K562 (cell line): ENCODE measurements around the gene PRDM1. TPM values are rescaled to one million over a fixed set of nuclear protein-coding genes. Genes with fewer than 3 reads are reported as not detected.
A peak's percentile ranks its signal among the peaks of the same experiment; 100 is the strongest.

Source experiments
- ARID1B ChIP-seq: fragments of 450-650 bp; IDR thresholded peaks from 2 replicates; pipeline ENCODE4 v1.6.1; 2016; ENCODE audit warnings: antibody characterized with exemption, mild to moderate bottlenecking, inconsistent platforms
- ATF3 ChIP-seq, 2 experiments: fragments of 450-650 bp in 1 of 2; sonication (generic) in 1 of 2; formaldehyde crosslinking in 1 of 2; IDR thresholded peaks in 1 of 2; conservative IDR thresholded peaks in 1 of 2; 2 replicates each; pipeline versions ENCODE4 v1.6.1 to v1.8.1; 2016 to 2023; ENCODE audit warnings: mild to moderate bottlenecking in 2 of 2, moderate library complexity in 2 of 2, inconsistent platforms in 1 of 2, missing genetic modification reagents in 1 of 2
- C11orf30 ChIP-seq: fragments of 450-650 bp; IDR thresholded peaks from 2 replicates; pipeline ENCODE4 v1.6.1; 2016; ENCODE audit warnings: low read depth, mild to moderate bottlenecking
- FOSL1 ChIP-seq: fragments of 200-800 bp; sonication (Bioruptor generic); conservative IDR thresholded peaks from 2 replicates; pipeline ENCODE4 v1.6.1; 2016; ENCODE audit warnings: missing genetic modification characterization, missing compliant biosample characterization
- GABPB2 ChIP-seq: fragments of 250-450 bp; sonication (Bioruptor Pico); conservative IDR thresholded peaks from 2 replicates; pipeline ENCODE4 v1.5.1; 2021; ENCODE audit warnings: mild to moderate bottlenecking
- HDAC2 ChIP-seq: fragments of 450-650 bp; IDR thresholded peaks from 2 replicates; pipeline ENCODE4 v1.6.1; 2016; ENCODE audit warnings: mild to moderate bottlenecking
- JUND ChIP-seq, 2 experiments: IDR thresholded peaks; 2 replicates in 1 of 2; 3 replicates in 1 of 2; pipeline ENCODE4 v1.6.1; 2011; ENCODE audit warnings: borderline replicate concordance in 2 of 2, low read depth in 2 of 2, low read length in 2 of 2, improper control_type of control experiment in 1 of 2, missing biosample characterization in 1 of 2, missing genetic modification characterization in 1 of 2, missing genetic modification reagents in 1 of 2
- MAFF ChIP-seq: IDR thresholded peaks from 2 replicates; pipeline ENCODE4 v1.6.1; 2012; ENCODE audit warnings: low read length, improper control_type of control experiment
- MAFG ChIP-seq: fragments of 450-650 bp; conservative IDR thresholded peaks from 2 replicates; pipeline ENCODE4 v1.6.1; 2016; ENCODE audit warnings: missing genetic modification characterization, missing compliant biosample characterization
- PBX2 ChIP-seq, 2 experiments: IDR thresholded peaks in 1 of 2; conservative IDR thresholded peaks in 1 of 2; 2 replicates each; pipeline ENCODE4 v1.6.1; 2016; ENCODE audit warnings: low read depth in 2 of 2, mild to moderate bottlenecking in 1 of 2, missing compliant biosample characterization in 1 of 2, missing genetic modification characterization in 1 of 2, moderate library complexity in 1 of 2
- PCBP2 ChIP-seq: fragments of 200-400 bp; formaldehyde crosslinking; IDR thresholded peaks from 2 replicates; pipeline ENCODE4 v1.6.1; 2018; ENCODE audit warnings: low read length, low read depth, mild to moderate bottlenecking, moderate library complexity; ENCODE audit not compliant: poor library complexity, severe bottlenecking
- PHTF2 ChIP-seq: fragments of 250-450 bp; sonication (Bioruptor Pico); IDR thresholded peaks from 2 replicates; pipeline ENCODE4 v1.5.0; 2021; ENCODE audit warnings: mild to moderate bottlenecking
- PKNOX1 ChIP-seq: fragments of 450-650 bp; IDR thresholded peaks from 2 replicates; pipeline ENCODE4 v1.6.1; 2016
- PML ChIP-seq: IDR thresholded peaks from 2 replicates; pipeline ENCODE4 v1.6.1; 2012; ENCODE audit warnings: low read length, inconsistent platforms
- SMAD1 ChIP-seq: fragments of 150-350 bp; IDR thresholded peaks from 2 replicates; pipeline ENCODE4 v1.6.1; 2014; ENCODE audit warnings: low read length, low read depth; ENCODE audit not compliant: partially characterized antibody
- SMARCA4 ChIP-seq: fragments of 450-650 bp; IDR thresholded peaks from 2 replicates; pipeline ENCODE4 v1.6.1; 2016
- SOX6 ChIP-seq: fragments of 450-650 bp; IDR thresholded peaks from 2 replicates; pipeline ENCODE4 v1.6.1; 2014; ENCODE audit warnings: mild to moderate bottlenecking
- SRSF7 ChIP-seq: fragments of 200-400 bp; formaldehyde crosslinking; optimal IDR thresholded peaks from 2 replicates; pipeline ENCODE3; 2017; ENCODE audit warnings: mild to moderate bottlenecking, low read depth, low read length
- ZNF134 ChIP-seq: fragments of 250-450 bp; sonication (Bioruptor Pico); conservative IDR thresholded peaks from 2 replicates; pipeline ENCODE4 v1.4.0; 2020
- ZNF316 ChIP-seq: fragments of 450-650 bp; IDR thresholded peaks from 2 replicates; pipeline ENCODE4 v1.6.1; 2016
- ZNF354B ChIP-seq: fragments of 250-450 bp; sonication (Bioruptor Pico); IDR thresholded peaks from 2 replicates; pipeline ENCODE4 v1.4.0; 2020
- ZNF507 ChIP-seq: conservative IDR thresholded peaks from 2 replicates; pipeline ENCODE4 v1.6.1; 2017; ENCODE audit warnings: missing genetic modification characterization, missing compliant biosample characterization
- polyA plus RNA-seq, 8 experiments: library from polyadenylated mRNA; depleted of rRNA in 4 of 8; stranded (reverse) in 5 of 8; unstranded in 3 of 8; fragments of >200 nt; fragmentation: Nextera tagmentation in 2 of 8; fragmentation: Illumina TruSeq in 1 of 8; extraction: Ambion mirVana in 2 of 8; extraction: Trizol in 1 of 8; gene quantifications; 2 replicates each; pipeline versions ENCODE4 v1.2.1 to v1.2.3, GENCODE V29; 2011 to 2014; ENCODE audit warnings: inconsistent platforms in 1 of 8, missing spikeins in 1 of 8
- total RNA-seq, 7 experiments: library from RNA; depleted of rRNA in 6 of 7; stranded (reverse); fragments of >200 nt in 6 of 7; fragmentation: Illumina TruSeq in 2 of 7; extraction: Trizol in 2 of 7; gene quantifications; 2 replicates each; pipeline versions ENCODE4 v1.2.1 to v1.2.3, GENCODE V29; 2011 to 2021; ENCODE audit warnings: low replicate concordance in 1 of 7
- TF ChIP-seq, protein P1 (sequence below): sonication (generic); formaldehyde crosslinking; IDR thresholded peaks from 2 replicates; pipeline ENCODE4 v1.8.0; 2023; ENCODE audit warnings: mild to moderate bottlenecking, missing genetic modification reagents

The PRDM1 gene
- total and polyA plus RNA-seq, 9 of the 15 experiments (the other 6 are each of a cell fraction or from before 2014, with no cell fraction given), result 0.09 to 0.89 (median 0.27) TPM

DNA sequence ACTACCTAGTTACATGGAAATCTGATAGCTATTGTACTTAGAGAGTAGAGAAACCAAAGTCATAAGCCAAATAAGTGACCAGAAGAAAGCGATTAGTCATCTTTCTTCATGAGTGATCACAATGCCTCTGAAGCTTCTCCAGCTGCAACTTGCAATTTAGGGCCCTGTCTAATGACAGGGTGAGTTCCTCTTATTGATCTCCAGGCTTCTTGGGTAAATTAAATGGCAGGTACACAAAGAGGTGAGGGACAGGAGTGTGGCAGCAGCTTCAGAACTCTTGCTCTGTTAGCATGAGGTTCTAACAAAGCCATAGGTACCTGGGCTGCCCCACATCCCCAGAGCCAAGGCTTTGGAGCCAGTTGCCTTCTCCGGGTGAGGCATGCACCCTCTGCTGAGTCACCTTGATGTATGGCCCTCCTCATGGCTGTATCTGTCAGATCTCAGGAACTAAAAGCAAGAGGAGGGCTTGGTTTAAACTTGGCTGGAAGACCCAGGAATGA is 60.8 kb downstream of the PRDM1 start (continued):
- no peak for TF ChIP-seq PBX2 (CRISPR knock-in tag; IDR thresholded peaks at IDR 0.05; ENCODE audit: low read depth)
- TF ChIP-seq PBX2 (tag; conservative IDR thresholded peaks at IDR 0.05; ENCODE audit: low read depth), result peak; percentile 75
- peak; percentile 67 for TF ChIP-seq ATF3 (IDR thresholded peaks at IDR 0.05)
- TF ChIP-seq ATF3 (CRISPR knock-in tag; conservative IDR thresholded peaks at IDR 0.05), result no peak
- TF ChIP-seq SOX6, result peak; percentile 56
- no peak for TF ChIP-seq SRSF7
- TF ChIP-seq MAFF, result peak; percentile 29; the same call in 1 of the 2 replicates
- 0 out of 2 replicates have a peak, but pooled peaks have one; percentile 18 for TF ChIP-seq ARID1B
- TF ChIP-seq PHTF2 (CRISPR knock-in tag), result no peak
- TF ChIP-seq, protein P1, sequence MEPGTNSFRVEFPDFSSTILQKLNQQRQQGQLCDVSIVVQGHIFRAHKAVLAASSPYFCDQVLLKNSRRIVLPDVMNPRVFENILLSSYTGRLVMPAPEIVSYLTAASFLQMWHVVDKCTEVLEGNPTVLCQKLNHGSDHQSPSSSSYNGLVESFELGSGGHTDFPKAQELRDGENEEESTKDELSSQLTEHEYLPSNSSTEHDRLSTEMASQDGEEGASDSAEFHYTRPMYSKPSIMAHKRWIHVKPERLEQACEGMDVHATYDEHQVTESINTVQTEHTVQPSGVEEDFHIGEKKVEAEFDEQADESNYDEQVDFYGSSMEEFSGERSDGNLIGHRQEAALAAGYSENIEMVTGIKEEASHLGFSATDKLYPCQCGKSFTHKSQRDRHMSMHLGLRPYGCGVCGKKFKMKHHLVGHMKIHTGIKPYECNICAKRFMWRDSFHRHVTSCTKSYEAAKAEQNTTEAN (CRISPR knock-in tag), result no peak
- TF ChIP-seq GABPB2, result no peak
- TF ChIP-seq ZNF354B (CRISPR knock-in tag), result no peak
- peak; percentile 66 for TF ChIP-seq ZNF316
- TF ChIP-seq SMARCA4, result peak; percentile 42; the same call in 1 of the 2 replicates
- TF ChIP-seq FOSL1 (tag), result peak; percentile 78
- TF ChIP-seq MAFG (tag), result peak; percentile 76
- 0 out of 2 replicates have a peak, but pooled peaks have one; percentile 19 for TF ChIP-seq HDAC2
- peak; percentile 94 for TF ChIP-seq ZNF134
- no peak for TF ChIP-seq ZNF507 (tag)
- TF ChIP-seq PCBP2, result no peak
- peak; percentile 74 for TF ChIP-seq C11orf30
- TF ChIP-seq PKNOX1, result peak; percentile 29; the same call in 1 of the 2 replicates
- no peak for TF ChIP-seq SMAD1
- peak; percentile 52; the same call in 1 of the 2 replicates for TF ChIP-seq JUND (IDR thresholded peaks at IDR 0.05; ENCODE audit: borderline replicate concordance, low read depth, low read length)
- peak; percentile 26; the same call in 1 of the 3 replicates for TF ChIP-seq JUND (tag; IDR thresholded peaks at IDR 0.05; ENCODE audit: borderline replicate concordance, low read depth, low read length)
- no peak for TF ChIP-seq PML
